IPS DF 19.7 (cell line): ENCODE results near the gene ZNF316.

ENCODE experiments used
- DNase-seq: peaks from one replicate; pipeline ENCODE4 v3.0.0-alpha.2; 2013; ENCODE audit warnings: low read depth, low spot score

The ZNF316 gene

GRCh38 chr7:6691103-6691502 lies 54.0 kb downstream of the ZNF316 start:
- DNase-seq, result no peak

- DNase-seq, result no peak
Observed at GRCh38 chr7:6691609-6692106, 54.5 kb downstream of the ZNF316 start.

GRCh38 chr7:6700793-6701192 lies 63.7 kb downstream of the ZNF316 start:
- DNase-seq, result no peak

GRCh38 chr7:6701860-6702259 lies 64.7 kb downstream of the ZNF316 start:
- no peak for DNase-seq
